Ovary (tissue), 3 donors: ENCODE results near the gene HOXA13.

Experiments
- CTCF ChIP-seq, 3 donors: fragments of 450-650 bp in 2 of 3; fragments of 200-600 bp in 1 of 3; IDR thresholded peaks; one replicate each; pipeline versions ENCODE4 v1.5.1 to v1.8.0; 2016 to 2022; ENCODE audit warnings: antibody characterized with exemption in 3 of 3, mild to moderate bottlenecking in 1 of 3
- EP300 ChIP-seq: sonication (generic); formaldehyde crosslinking; IDR thresholded peaks from one replicate; pipeline ENCODE4 v1.6.1; 2017; ENCODE audit warnings: antibody characterized with exemption
- POLR2A ChIP-seq: fragments of 450-650 bp; IDR thresholded peaks from one replicate; pipeline ENCODE4 v1.6.1; 2017; ENCODE audit warnings: antibody characterized with exemption, mild to moderate bottlenecking, moderate library complexity
- donor health status: DM: no; HTN: no; CAD: no.

DNA sequence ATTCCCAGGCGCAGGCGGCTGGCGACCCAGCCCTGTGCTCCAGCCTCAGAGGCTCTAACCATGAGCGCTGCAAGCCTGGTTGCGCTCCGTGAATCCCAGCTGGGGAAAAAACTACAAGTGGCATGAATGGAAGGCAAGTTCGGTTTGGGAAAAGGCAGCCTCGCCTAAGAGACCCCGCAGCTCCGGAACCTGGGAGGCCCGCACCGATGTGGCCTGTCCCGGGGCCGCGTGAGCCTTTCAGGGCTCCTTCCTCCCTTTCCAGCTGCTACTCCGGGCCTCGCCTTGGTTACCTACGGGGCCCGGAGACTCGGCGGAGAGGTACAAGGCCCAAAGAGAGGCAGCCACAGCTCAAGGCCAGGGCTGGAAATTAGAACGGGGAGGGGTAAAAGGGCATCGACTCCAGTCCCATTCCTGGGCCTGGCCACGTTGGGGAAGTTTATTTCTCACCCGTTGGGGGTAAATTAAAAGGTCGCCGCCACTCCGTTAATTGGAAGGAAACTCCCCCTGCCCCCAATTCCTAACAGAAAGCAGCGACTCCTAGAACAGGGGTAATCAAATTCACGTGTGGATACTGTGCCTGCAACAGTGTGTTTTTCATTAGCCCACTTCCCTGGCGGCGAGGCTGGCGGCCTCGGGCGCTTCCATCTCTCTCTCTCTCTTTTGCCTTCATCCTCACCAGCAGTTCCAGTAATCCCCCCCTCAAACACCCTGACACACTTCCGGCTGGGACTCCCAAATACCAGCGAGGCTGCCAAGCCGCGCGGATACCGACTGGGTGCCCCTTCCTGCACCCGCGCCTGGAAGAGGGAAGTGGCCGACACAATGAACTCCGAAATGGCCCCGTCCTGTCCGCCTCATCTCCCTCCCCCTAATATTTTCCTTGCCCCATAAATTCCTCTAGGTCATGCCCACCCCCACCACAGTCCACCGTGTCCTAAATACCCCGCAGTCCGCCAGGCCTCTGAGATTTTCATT is 33.1 kb downstream of the HOXA13 start:
- TF ChIP-seq CTCF (IDR thresholded peaks at IDR 0.05): no peak
- TF ChIP-seq POLR2A: no peak
- TF ChIP-seq EP300: no peak
